Measurements from ENCODE around the gene KRT73. TPM values are rescaled to one million over a fixed set of nuclear protein-coding genes. Genes with fewer than 3 reads are reported as not detected.

Gene KRT73
- polyA plus RNA-seq, 1 experiment, result not detected

DNA sequence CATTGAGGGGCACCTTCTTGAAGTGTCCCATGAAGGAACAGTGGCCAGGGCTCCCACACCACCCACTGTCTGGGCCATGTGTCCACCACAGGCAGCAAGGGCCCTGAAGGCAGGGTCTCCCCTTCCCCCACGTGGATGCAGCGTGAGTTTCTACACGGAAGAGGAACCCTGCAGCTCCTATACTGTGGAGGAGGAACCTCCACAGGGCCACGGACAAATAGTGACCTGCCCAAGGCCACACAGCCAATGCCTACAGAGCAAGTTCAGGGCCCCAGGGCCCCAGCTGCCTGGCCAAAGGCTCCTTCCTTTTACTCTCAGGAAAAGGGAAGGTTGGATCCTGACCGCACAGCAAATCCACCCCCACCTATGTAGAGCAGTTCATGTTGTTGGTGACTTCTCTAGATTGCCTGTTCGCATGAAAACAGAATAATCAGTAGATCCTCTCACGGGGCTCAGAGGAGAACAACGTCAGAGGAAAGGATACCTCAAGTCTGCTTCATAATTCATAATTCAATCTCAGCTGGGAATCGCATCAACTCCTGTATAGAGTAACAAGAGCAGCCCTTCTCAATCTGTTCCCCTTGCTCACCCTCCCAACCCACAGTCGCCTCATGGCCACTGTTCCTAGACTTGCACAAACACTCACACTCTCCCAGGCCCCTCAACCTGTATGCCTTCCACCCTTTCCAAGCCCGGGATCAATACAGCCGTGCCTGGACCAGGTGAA is 11.1 kb upstream of the KRT73 start:
- POLR2A ChIA-PET, result no interaction called here
- no peak for DNase-seq (ENCODE audit: low read depth, low spot score)
- TF ChIP-seq, protein P1, sequence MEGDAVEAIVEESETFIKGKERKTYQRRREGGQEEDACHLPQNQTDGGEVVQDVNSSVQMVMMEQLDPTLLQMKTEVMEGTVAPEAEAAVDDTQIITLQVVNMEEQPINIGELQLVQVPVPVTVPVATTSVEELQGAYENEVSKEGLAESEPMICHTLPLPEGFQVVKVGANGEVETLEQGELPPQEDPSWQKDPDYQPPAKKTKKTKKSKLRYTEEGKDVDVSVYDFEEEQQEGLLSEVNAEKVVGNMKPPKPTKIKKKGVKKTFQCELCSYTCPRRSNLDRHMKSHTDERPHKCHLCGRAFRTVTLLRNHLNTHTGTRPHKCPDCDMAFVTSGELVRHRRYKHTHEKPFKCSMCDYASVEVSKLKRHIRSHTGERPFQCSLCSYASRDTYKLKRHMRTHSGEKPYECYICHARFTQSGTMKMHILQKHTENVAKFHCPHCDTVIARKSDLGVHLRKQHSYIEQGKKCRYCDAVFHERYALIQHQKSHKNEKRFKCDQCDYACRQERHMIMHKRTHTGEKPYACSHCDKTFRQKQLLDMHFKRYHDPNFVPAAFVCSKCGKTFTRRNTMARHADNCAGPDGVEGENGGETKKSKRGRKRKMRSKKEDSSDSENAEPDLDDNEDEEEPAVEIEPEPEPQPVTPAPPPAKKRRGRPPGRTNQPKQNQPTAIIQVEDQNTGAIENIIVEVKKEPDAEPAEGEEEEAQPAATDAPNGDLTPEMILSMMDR (IDR thresholded peaks at IDR 0.05; ENCODE audit: low read depth, low read length), result no peak
- CTCF ChIA-PET, result no interaction called here
- Histone ChIP-seq H3K4me3 (ENCODE audit: low read depth, low read length) (no peak overlapping the region), H3K27ac (ENCODE audit: low read depth, low read length) (no peak overlapping the region), H3K27me3 (ENCODE audit: control insufficient read depth, insufficient read depth, low read length) (peaks cover 11% of the 10 kb centered on the region), H3K9me3 (ENCODE audit: control insufficient read depth, insufficient read depth, low read length) (no peaks in the 10 kb centered on the region)

DNA sequence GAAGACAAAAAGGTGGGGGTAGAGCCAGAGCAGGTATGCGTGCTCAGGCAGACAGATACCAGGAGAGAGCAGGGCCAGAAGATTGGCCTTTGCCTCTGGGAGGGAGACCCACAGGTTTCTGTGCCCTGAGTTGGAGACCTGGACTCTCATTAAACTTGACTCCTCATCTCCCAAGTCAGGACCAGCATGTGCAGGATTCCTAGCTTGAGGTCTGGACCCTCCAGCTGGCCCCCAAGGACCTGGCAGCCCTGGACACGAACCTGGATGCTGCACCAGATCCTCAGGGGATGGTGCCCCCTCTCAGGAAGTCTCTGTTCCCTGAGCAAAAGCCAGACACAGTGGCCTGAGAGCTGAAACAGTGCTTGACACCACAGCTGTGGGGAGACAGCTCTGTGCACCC is 10.5 kb upstream of the KRT73 start:
- peaks cover 14% of the 10 kb centered on the region for H3K27me3 ChIP-seq (ENCODE audit: control insufficient read depth, insufficient read depth, low read length)
- CTCF ChIA-PET, result no interaction called here
- no peak overlapping the region for H3K4me3 ChIP-seq (ENCODE audit: low read depth, low read length)
- no peak overlapping the region for H3K27ac ChIP-seq (ENCODE audit: low read depth, low read length)
- H3K9me3 ChIP-seq (ENCODE audit: control insufficient read depth, insufficient read depth, low read length), result no peaks in the 10 kb centered on the region
- POLR2A ChIA-PET, result no interaction called here
- TF ChIP-seq, protein P1 (IDR thresholded peaks at IDR 0.05; ENCODE audit: low read depth, low read length), result no peak
- DNase-seq (ENCODE audit: low read depth, low spot score), result no peak

DNA sequence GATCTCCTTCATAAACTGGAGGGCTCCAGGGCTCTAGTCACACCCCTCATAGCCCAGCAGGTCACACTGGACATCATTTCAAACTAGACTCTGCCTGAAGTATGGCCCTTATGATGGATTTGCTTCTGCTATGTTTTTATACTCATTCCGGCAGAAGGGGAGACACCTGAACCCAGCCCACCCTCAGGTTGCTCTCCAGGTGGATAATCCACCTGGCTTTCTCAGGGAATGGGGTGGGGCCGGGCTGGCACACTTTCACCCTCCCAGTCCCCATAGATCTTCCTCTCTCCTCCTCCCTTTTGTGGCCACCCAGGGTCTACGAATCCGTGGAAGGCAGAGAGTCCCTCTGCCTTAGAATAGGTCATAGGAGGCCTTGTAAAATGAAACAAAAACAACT is 9.8 kb upstream of the KRT73 start:
- ChIA-PET POLR2A (no interaction called here), CTCF (no interaction called here)
- TF ChIP-seq, protein P1 (IDR thresholded peaks at IDR 0.05; ENCODE audit: low read depth, low read length), result no peak
- H3K27me3 ChIP-seq (ENCODE audit: control insufficient read depth, insufficient read depth, low read length), result peaks cover 14% of the 10 kb centered on the region
- DNase-seq (ENCODE audit: low read depth, low spot score), result no peak
- H3K27ac ChIP-seq (ENCODE audit: low read depth, low read length), result no peak overlapping the region
- no peaks in the 10 kb centered on the region for H3K9me3 ChIP-seq (ENCODE audit: control insufficient read depth, insufficient read depth, low read length)
- H3K4me3 ChIP-seq (ENCODE audit: low read depth, low read length), result no peak overlapping the region

DNA sequence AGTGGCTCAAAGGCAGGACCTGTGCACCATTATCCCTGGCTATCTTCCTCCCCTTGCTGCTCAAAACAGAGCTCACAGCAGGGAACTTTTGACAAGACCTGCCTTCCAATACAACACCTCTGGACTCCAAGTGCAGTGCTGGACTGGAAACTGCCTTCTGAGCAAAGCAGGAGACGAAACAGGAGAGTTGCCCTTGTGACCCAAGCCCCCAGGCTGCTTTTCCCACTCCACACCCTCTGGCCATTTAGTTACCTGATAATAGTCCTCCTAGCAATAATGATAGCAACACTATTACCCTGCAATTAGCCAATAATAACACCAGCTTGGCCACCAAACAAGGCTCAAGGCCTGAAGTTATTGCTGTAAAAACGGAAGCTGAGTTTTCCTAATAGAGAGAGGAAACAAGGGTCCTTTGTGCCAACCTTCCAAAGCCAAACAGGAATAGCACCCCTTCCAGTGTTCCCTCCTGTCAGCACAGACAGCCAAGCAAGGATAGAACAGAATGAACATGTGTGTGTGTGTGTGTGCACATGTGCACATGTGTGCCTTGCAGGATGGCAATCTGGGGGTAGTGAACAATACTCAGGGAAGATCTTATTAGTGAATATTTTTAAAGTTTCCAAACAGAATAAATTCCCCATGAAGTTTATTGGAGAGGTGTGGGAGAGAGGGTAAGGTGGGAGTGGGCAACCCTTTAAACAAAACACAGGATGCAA is 9.2 kb upstream of the KRT73 start:
- ChIA-PET POLR2A (no interaction called here), CTCF (interaction anchor here (0.6 kb wide), 1 partner anchor 28 kb away, joined by 3 read pairs; no protein-coding TSS in a partner anchor)
- no peaks in the 10 kb centered on the region for H3K9me3 ChIP-seq (ENCODE audit: control insufficient read depth, insufficient read depth, low read length)
- no peak for DNase-seq (ENCODE audit: low read depth, low spot score)
- peaks cover 14% of the 10 kb centered on the region for H3K27me3 ChIP-seq (ENCODE audit: control insufficient read depth, insufficient read depth, low read length)
- TF ChIP-seq, protein P1 (IDR thresholded peaks at IDR 0.05; ENCODE audit: low read depth, low read length), result no peak
- H3K4me3 ChIP-seq (ENCODE audit: low read depth, low read length), result no peak overlapping the region
- no peak overlapping the region for H3K27ac ChIP-seq (ENCODE audit: low read depth, low read length)

DNA sequence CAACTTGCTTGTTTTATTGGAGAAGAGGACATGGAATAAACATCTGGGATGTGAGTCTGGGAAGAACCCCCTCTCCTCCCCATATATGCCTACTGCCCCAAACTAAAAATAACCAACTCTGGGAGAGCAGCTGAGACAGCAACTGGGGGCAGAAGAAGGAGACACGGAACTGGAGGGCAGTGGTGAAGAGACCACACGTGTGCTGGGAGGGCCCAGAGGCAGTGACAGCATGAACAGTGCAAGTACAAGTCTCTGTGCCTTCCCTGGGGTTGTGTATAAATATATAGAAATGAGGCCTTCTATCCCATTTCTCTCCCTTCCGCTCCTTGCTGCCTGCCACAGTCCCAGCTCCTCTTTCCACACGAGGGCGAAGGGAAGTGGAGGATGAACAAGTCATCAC is 4.0 kb upstream of the KRT73 start:
- no peak for DNase-seq (ENCODE audit: low read depth, low spot score)
- Histone ChIP-seq H3K27ac (ENCODE audit: low read depth, low read length) (no peak overlapping the region), H3K4me3 (ENCODE audit: low read depth, low read length) (no peak overlapping the region), H3K27me3 (ENCODE audit: control insufficient read depth, insufficient read depth, low read length) (peaks cover 12% of the 10 kb centered on the region), H3K9me3 (ENCODE audit: control insufficient read depth, insufficient read depth, low read length) (no peaks in the 10 kb centered on the region)
- ChIA-PET CTCF (no interaction called here), POLR2A (no interaction called here)
- TF ChIP-seq, protein P1 (IDR thresholded peaks at IDR 0.05; ENCODE audit: low read depth, low read length), result no peak
